A673 (cell line): ENCODE measurements around the gene UBR4.

ENCODE experiments used
- EZH2 ChIP-seq: fragments of 200-600 bp; sonication (generic); IDR thresholded peaks from 2 replicates; pipeline ENCODE4 v1.6.1; 2017; ENCODE audit warnings: borderline replicate concordance, low read depth, mild to moderate bottlenecking, mixed read lengths, antibody characterized with exemption, low read length; ENCODE audit not compliant: poor library complexity, severe bottlenecking
- TF ChIP-seq, protein P1 (sequence below): fragments of 300-800, 200-600 bp; sonication (generic); conservative IDR thresholded peaks from 2 replicates; pipeline ENCODE4 v1.5.1; 2017; ENCODE audit warnings: low read depth, mild to moderate bottlenecking, antibody characterized with exemption, low read length, moderate library complexity, mixed read lengths

- TF ChIP-seq, protein P1, sequence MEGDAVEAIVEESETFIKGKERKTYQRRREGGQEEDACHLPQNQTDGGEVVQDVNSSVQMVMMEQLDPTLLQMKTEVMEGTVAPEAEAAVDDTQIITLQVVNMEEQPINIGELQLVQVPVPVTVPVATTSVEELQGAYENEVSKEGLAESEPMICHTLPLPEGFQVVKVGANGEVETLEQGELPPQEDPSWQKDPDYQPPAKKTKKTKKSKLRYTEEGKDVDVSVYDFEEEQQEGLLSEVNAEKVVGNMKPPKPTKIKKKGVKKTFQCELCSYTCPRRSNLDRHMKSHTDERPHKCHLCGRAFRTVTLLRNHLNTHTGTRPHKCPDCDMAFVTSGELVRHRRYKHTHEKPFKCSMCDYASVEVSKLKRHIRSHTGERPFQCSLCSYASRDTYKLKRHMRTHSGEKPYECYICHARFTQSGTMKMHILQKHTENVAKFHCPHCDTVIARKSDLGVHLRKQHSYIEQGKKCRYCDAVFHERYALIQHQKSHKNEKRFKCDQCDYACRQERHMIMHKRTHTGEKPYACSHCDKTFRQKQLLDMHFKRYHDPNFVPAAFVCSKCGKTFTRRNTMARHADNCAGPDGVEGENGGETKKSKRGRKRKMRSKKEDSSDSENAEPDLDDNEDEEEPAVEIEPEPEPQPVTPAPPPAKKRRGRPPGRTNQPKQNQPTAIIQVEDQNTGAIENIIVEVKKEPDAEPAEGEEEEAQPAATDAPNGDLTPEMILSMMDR, result no peak
- TF ChIP-seq EZH2, result no peak
Measured at GRCh38 chr1:19229828-19230325, 19.8 kb upstream of the UBR4 start.
